Activated B cell treated with CpG ODN at 0.5 μM for 24 hours (primary cell): Measurements from ENCODE around the gene CFAP410. TPM values are rescaled to one million over a fixed set of nuclear protein-coding genes. Genes with fewer than 3 reads are reported as not detected.

Experiments used
- ATAC-seq: fragments of 200-7000 bp; cut with Tn5 transposase; one replicate; pipeline ENCODE4 v1.10.0; 2021; ENCODE audit warnings: low read depth, mild to moderate bottlenecking, moderate library complexity
- CTCF ChIA-PET: fragments of 350-600 bp; sonication (Branson Sonifier 250); formaldehyde crosslinking; loops from one replicate; lab custom pipeline; 2021; ENCODE audit warnings: antibody characterized with exemption; lab: Charles Lee
- POLR2A ChIA-PET: fragments of 350-600 bp; sonication (Branson Sonifier 250); formaldehyde crosslinking; loops from one replicate; lab custom pipeline; 2021; ENCODE audit warnings: antibody characterized with exemption; lab: Charles Lee
- DNase-seq: peaks from one replicate; pipeline ENCODE4 v3.0.0; 2022
- H3K27ac Mint-ChIP-seq: one replicate; pipeline ENCODE4 v1.8.0; 2020; ENCODE audit warnings: mixed read lengths
- H3K27me3 Mint-ChIP-seq: one replicate; pipeline ENCODE4 v1.8.0; 2021; ENCODE audit warnings: mixed read lengths
- H3K36me3 Mint-ChIP-seq: one replicate; pipeline ENCODE4 v1.8.0; 2021; ENCODE audit warnings: low read depth, mixed read lengths
- H3K4me1 Mint-ChIP-seq: one replicate; pipeline ENCODE4 v1.8.0; 2021; ENCODE audit warnings: mixed read lengths
- H3K4me3 Mint-ChIP-seq: one replicate; pipeline ENCODE4 v1.8.0; 2020; ENCODE audit warnings: mild to moderate bottlenecking, mixed read lengths
- H3K9me3 Mint-ChIP-seq: one replicate; pipeline ENCODE4 v1.8.0; 2020; ENCODE audit warnings: mixed read lengths
- CTCF ChIP-seq: fragments of 200-600 bp; IDR thresholded peaks from one replicate; pipeline ENCODE4 v1.8.0; 2022; ENCODE audit warnings: antibody characterized with exemption, mild to moderate bottlenecking
- intact Hi-C: fragments of 100-400 bp; cut with micrococcal nuclease; formaldehyde crosslinking; loops from one replicate; pipeline ENCODE4 v1.15.1; 2024
- total RNA-seq: library from RNA; stranded (reverse); gene quantifications from 2 replicates; pipeline ENCODE4 v1.2.3, GENCODE V29; 2022

CFAP410 gene
- total RNA-seq, 1 donor from 2014 or later, result 62.3 TPM

- Mint-ChIP-seq H3K9me3 (peaks cover 22% of the 10 kb centered on the region), H3K4me1 (peaks cover 11% of the 10 kb centered on the region), H3K27ac (no peak overlapping the region), H3K4me3 (no peak overlapping the region), H3K27me3 (peaks cover 2% of the 10 kb centered on the region), H3K36me3 (peaks cover 13% of the 10 kb centered on the region)
- ChIA-PET POLR2A (no interaction called here), CTCF (no interaction called here)
- TF ChIP-seq CTCF, result no peak
- no peak for DNase-seq
- ATAC-seq, result no peak
- intact Hi-C loops, result no loop called here
Measured at GRCh38 chr21:44380876-44381275, 41.7 kb upstream of the CFAP410 start.

- CTCF ChIA-PET, result no interaction called here
- TF ChIP-seq CTCF, result no peak
- ATAC-seq (no peak), DNase-seq (no peak)
- Mint-ChIP-seq H3K27ac (no peak overlapping the region), H3K4me1 (peaks cover 18% of the 10 kb centered on the region), H3K9me3 (peaks cover 16% of the 10 kb centered on the region), H3K36me3 (peaks cover 14% of the 10 kb centered on the region), H3K27me3 (peaks cover 2% of the 10 kb centered on the region), H3K4me3 (no peak overlapping the region)
- intact Hi-C loops, result no loop called here
- POLR2A ChIA-PET, result no interaction called here
Measured at GRCh38 chr21:44379991-44380865, 41.0 kb upstream of the CFAP410 start.

GRCh38 chr21:44379515-44379848, 40.3 kb upstream of the CFAP410 start:
- ATAC-seq (no peak), DNase-seq (no peak)
- CTCF ChIA-PET, result no interaction called here
- H3K27me3 Mint-ChIP-seq, result peaks cover 2% of the 10 kb centered on the region
- no peak overlapping the region for H3K4me3 Mint-ChIP-seq
- H3K9me3 Mint-ChIP-seq, result peaks cover 11% of the 10 kb centered on the region
- peaks cover 11% of the 10 kb centered on the region for H3K36me3 Mint-ChIP-seq
- no peak for TF ChIP-seq CTCF
- intact Hi-C loops, result no loop called here
- peaks cover 23% of the 10 kb centered on the region for H3K4me1 Mint-ChIP-seq
- POLR2A ChIA-PET, result no interaction called here
- no peak overlapping the region for H3K27ac Mint-ChIP-seq

GRCh38 chr21:44378646-44379514, 39.7 kb upstream of the CFAP410 start:
- Mint-ChIP-seq H3K27ac (no peak overlapping the region), H3K36me3 (peaks cover 11% of the 10 kb centered on the region), H3K4me3 (no peak overlapping the region), H3K9me3 (peaks cover 10% of the 10 kb centered on the region), H3K4me1 (peaks cover 23% of the 10 kb centered on the region), H3K27me3 (peaks cover 2% of the 10 kb centered on the region)
- intact Hi-C loops, result no loop called here
- CTCF ChIA-PET, result no interaction called here
- no peak for TF ChIP-seq CTCF
- DNase-seq (no peak), ATAC-seq (no peak)
- POLR2A ChIA-PET, result no interaction called here
